Neural progenitor cell (in vitro differentiated cells): Measurements from ENCODE around the gene ENAH. TPM values are rescaled to one million over a fixed set of nuclear protein-coding genes. Genes with fewer than 3 reads are reported as not detected.
"Not testable (repeated sequence)": the region's sequence is repeated elsewhere in the genome, so short reads cannot be mapped to it uniquely, and the experiment has no call there.

ENCODE experiments used
- DNase-seq: peaks from one replicate; pipeline ENCODE4 v3.0.0-alpha.2; 2016; ENCODE audit warnings: low spot score
- H2AFZ ChIP-seq: fragments of 200-600 bp; sonication (generic); replicated peaks from 2 replicates; pipeline ENCODE4 v1.6.1; 2016; ENCODE audit warnings: antibody characterized with exemption
- H3F3A ChIP-seq: fragments of 200-600 bp; sonication (generic); 2 replicates; pipeline ENCODE4 v1.6.1; 2016; ENCODE audit warnings: antibody characterized with exemption, low read depth
- H3K27ac ChIP-seq: fragments of 200-600 bp; sonication (generic); 2 replicates; pipeline ENCODE4 v1.5.1; 2016; ENCODE audit warnings: mild to moderate bottlenecking
- H3K27me3 ChIP-seq: fragments of 200-600 bp; sonication (generic); 2 replicates; pipeline ENCODE4 v1.6.1; 2016; ENCODE audit warnings: mild to moderate bottlenecking, moderate library complexity
- H3K36me3 ChIP-seq: fragments of 200-600 bp; sonication (generic); 2 replicates; pipeline ENCODE4 v1.5.1; 2016
- H3K4me1 ChIP-seq: fragments of 200-600 bp; sonication (generic); 2 replicates; pipeline ENCODE4 v1.6.1; 2016; ENCODE audit warnings: mixed run types
- H3K4me2 ChIP-seq: fragments of 200-600 bp; sonication (generic); 2 replicates; pipeline ENCODE4 v1.6.1; 2016
- H3K4me3 ChIP-seq: fragments of 200-600 bp; sonication (generic); 2 replicates; pipeline ENCODE4 v1.5.1; 2016
- H3K79me2 ChIP-seq: fragments of 200-600 bp; sonication (generic); 2 replicates; pipeline ENCODE4 v1.6.1; 2016; ENCODE audit warnings: low read depth
- H3K9ac ChIP-seq: fragments of 200-600 bp; sonication (generic); 2 replicates; pipeline ENCODE4 v1.6.1; 2016
- H3K9me3 ChIP-seq: fragments of 200-600 bp; sonication (generic); 2 replicates; pipeline ENCODE4 v1.5.1; 2016; ENCODE audit warnings: low read depth
- H4K20me1 ChIP-seq: fragments of 200-600 bp; sonication (generic); 2 replicates; pipeline ENCODE4 v1.6.1; 2016; ENCODE audit warnings: low read depth
- H3K27ac Mint-ChIP-seq: 3 replicates; pipeline ENCODE4 v1.8.0; 2021; ENCODE audit warnings: mixed read lengths
- H3K27me3 Mint-ChIP-seq: 2 replicates; pipeline ENCODE4 v1.8.0; 2022; ENCODE audit warnings: low read depth, mild to moderate bottlenecking, inconsistent platforms, moderate library complexity, mixed read lengths; ENCODE audit not compliant: insufficient read depth
- H3K36me3 Mint-ChIP-seq: 3 replicates; pipeline ENCODE4 v1.8.0; 2021; ENCODE audit warnings: mixed read lengths
- H3K4me1 Mint-ChIP-seq: 3 replicates; pipeline ENCODE4 v1.8.0; 2021; ENCODE audit warnings: mixed read lengths
- H3K4me3 Mint-ChIP-seq: 3 replicates; pipeline ENCODE4 v1.8.0; 2021; ENCODE audit warnings: mild to moderate bottlenecking, moderate library complexity, mixed read lengths
- H3K9me3 Mint-ChIP-seq: 3 replicates; pipeline ENCODE4 v1.8.0; 2020; ENCODE audit warnings: mixed read lengths
- CTCF ChIP-seq: fragments of 200-600 bp; sonication (generic); IDR thresholded peaks from 2 replicates; pipeline ENCODE4 v1.5.1; 2017; ENCODE audit warnings: antibody characterized with exemption, mild to moderate bottlenecking
- EZH2 ChIP-seq: fragments of 200-600 bp; sonication (generic); IDR thresholded peaks from 2 replicates; pipeline ENCODE4 v1.6.1; 2017; ENCODE audit warnings: antibody characterized with exemption, mild to moderate bottlenecking, moderate library complexity
- EZH2phosphoT487 ChIP-seq: fragments of 200-600 bp; sonication (generic); IDR thresholded peaks from 2 replicates; pipeline ENCODE4 v1.6.1; 2017; ENCODE audit warnings: antibody characterized with exemption
- total RNA-seq: library from RNA; depleted of rRNA; stranded (reverse); fragments of >200 nt; gene quantifications from 2 replicates; pipeline ENCODE4 v1.2.3, GENCODE V29; 2015; ENCODE audit warnings: low replicate concordance

The ENAH gene
- total RNA-seq, 1 donor from 2014 or later: 346 TPM

DNA sequence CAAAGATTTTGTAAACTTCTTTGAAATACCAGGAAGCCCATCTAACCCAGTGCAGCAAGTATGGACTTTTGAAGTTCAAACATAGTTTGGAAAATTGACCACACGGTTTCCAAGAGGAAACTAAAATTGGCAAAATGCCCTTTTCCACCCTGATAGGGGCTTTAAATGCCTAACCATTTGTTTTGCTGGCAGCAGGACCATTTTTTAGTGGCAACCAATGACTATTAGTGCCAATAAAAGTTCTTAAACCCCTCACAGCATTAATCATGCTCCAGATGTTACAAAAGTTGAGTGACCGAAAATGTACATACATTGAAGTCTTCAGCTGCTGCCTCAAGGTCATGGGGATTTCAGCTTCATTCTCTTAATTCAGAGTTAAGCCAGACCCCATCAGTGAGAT is 46.4 kb upstream of the ENAH start:
- Mint-ChIP-seq H3K4me3 (no peak overlapping the region), H3K4me1 (peaks cover 35% of the 10 kb centered on the region), H3K27ac (peak overlapping the region; percentile 7), H3K9me3 (peaks cover 2% of the 10 kb centered on the region), H3K36me3 (no peaks in the 10 kb centered on the region), H3K27me3 (no peaks in the 10 kb centered on the region)
- no peaks in the 10 kb centered on the region for H4K20me1 ChIP-seq
- H3K79me2 ChIP-seq: no peaks in the 10 kb centered on the region
- no peak for DNase-seq
- H3K36me3 ChIP-seq: no peaks in the 10 kb centered on the region
- no peak overlapping the region for H3K9ac ChIP-seq
- H3K9me3 ChIP-seq: no peaks in the 10 kb centered on the region
- no peaks in the 10 kb centered on the region for H3K27me3 ChIP-seq
- H3F3A ChIP-seq: no peaks in the 10 kb centered on the region
- H3K4me1 ChIP-seq: no peaks in the 10 kb centered on the region
- H2AFZ ChIP-seq: no peak overlapping the region
- H3K4me3 ChIP-seq: no peak overlapping the region
- TF ChIP-seq EZH2 (no peak), CTCF (no peak), EZH2phosphoT487 (no peak)
- H3K27ac ChIP-seq: no peak overlapping the region
- H3K4me2 ChIP-seq: no peak overlapping the region

GRCh38 chr1:225698194-225698593 is 45.3 kb upstream of the ENAH start:
- H3K36me3 Mint-ChIP-seq, H3K27ac Mint-ChIP-seq, H3K4me2 ChIP-seq, H3K9ac ChIP-seq, H3K9me3 ChIP-seq, H2AFZ ChIP-seq, H3K36me3 ChIP-seq, H3K27me3 Mint-ChIP-seq, H3F3A ChIP-seq, H3K4me3 ChIP-seq, DNase-seq, H3K27ac ChIP-seq, H3K27me3 ChIP-seq, H4K20me1 ChIP-seq, H3K4me3 Mint-ChIP-seq, H3K79me2 ChIP-seq, H3K4me1 ChIP-seq, H3K9me3 Mint-ChIP-seq: not testable (repeated sequence)
- peaks cover 35% of the 10 kb centered on the region for H3K4me1 Mint-ChIP-seq

DNA sequence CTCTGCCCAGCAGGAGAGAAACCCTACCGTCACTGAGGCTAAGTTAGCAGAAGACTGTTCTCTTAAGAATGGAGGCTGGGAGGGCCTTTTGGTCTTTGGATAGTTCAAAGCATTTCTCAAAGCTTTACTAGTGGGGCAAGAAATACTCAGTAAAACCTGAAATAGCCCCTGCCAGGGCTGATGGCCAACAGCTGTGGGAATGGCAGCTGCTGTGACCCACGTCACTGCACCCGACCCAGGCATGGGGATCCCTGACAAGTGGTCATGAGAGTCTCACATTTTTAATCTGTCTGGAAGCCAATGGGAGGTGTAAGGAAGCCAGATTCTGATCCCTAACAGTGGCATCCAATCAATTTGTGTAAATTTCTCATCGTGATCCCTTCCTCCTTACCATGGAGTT is 44.5 kb upstream of the ENAH start:
- no peak overlapping the region for H3K9ac ChIP-seq
- H2AFZ ChIP-seq: no peak overlapping the region
- no peak overlapping the region for H3K27ac ChIP-seq
- no peaks in the 10 kb centered on the region for H3F3A ChIP-seq
- H3K27ac Mint-ChIP-seq: peak overlapping the region; percentile 18
- H3K36me3 ChIP-seq: no peaks in the 10 kb centered on the region
- no peaks in the 10 kb centered on the region for H3K9me3 ChIP-seq
- no peaks in the 10 kb centered on the region for H3K36me3 Mint-ChIP-seq
- H4K20me1 ChIP-seq: no peaks in the 10 kb centered on the region
- no peaks in the 10 kb centered on the region for H3K79me2 ChIP-seq
- H3K9me3 Mint-ChIP-seq: peaks cover 4% of the 10 kb centered on the region
- H3K27me3 Mint-ChIP-seq: no peaks in the 10 kb centered on the region
- no peak for TF ChIP-seq EZH2
- no peak for TF ChIP-seq EZH2phosphoT487
- TF ChIP-seq CTCF: no peak
- H3K4me3 ChIP-seq: no peak overlapping the region
- H3K4me1 ChIP-seq: no peaks in the 10 kb centered on the region
- DNase-seq: no peak
- H3K27me3 ChIP-seq: no peaks in the 10 kb centered on the region
- H3K4me1 Mint-ChIP-seq: peaks cover 35% of the 10 kb centered on the region
- H3K4me3 Mint-ChIP-seq: no peak overlapping the region
- H3K4me2 ChIP-seq: no peak overlapping the region

- no peak overlapping the region for H2AFZ ChIP-seq
- H3K9ac ChIP-seq: no peak overlapping the region
- no peak overlapping the region for H3K4me3 Mint-ChIP-seq
- H3K36me3 Mint-ChIP-seq: no peaks in the 10 kb centered on the region
- no peaks in the 10 kb centered on the region for H3K27me3 Mint-ChIP-seq
- no peaks in the 10 kb centered on the region for H3K4me1 ChIP-seq
- peaks cover 31% of the 10 kb centered on the region for H3K4me1 Mint-ChIP-seq
- H3K27ac Mint-ChIP-seq: no peak overlapping the region
- H3F3A ChIP-seq: no peaks in the 10 kb centered on the region
- H3K79me2 ChIP-seq: no peaks in the 10 kb centered on the region
- TF ChIP-seq CTCF (no peak), EZH2 (no peak), EZH2phosphoT487 (no peak)
- H3K27me3 ChIP-seq: no peaks in the 10 kb centered on the region
- peaks cover 4% of the 10 kb centered on the region for H3K9me3 Mint-ChIP-seq
- DNase-seq: no peak
- no peaks in the 10 kb centered on the region for H4K20me1 ChIP-seq
- no peaks in the 10 kb centered on the region for H3K9me3 ChIP-seq
- H3K27ac ChIP-seq: no peak overlapping the region
- no peaks in the 10 kb centered on the region for H3K36me3 ChIP-seq
- no peak overlapping the region for H3K4me3 ChIP-seq
- no peak overlapping the region for H3K4me2 ChIP-seq
Observed at GRCh38 chr1:225695578-225696337, 42.8 kb upstream of the ENAH start.
